HEK293 (cell line): ENCODE results near the gene CHMP4B.

Experiments
- CTCF ChIA-PET: fragments of 350-600 bp; formaldehyde crosslinking; extraction: SDS; loops from one replicate; lab custom pipeline; 2021; ENCODE audit warnings: antibody characterized with exemption; lab: Yijun Ruan, JAX
- POLR2A ChIA-PET: fragments of 300-600 bp; formaldehyde crosslinking; extraction: SDS; loops from one replicate; lab custom pipeline; 2020; ENCODE audit warnings: antibody characterized with exemption, inconsistent platforms; lab: Yijun Ruan, JAX
- H3K27ac ChIP-seq: fragments of 200-500 bp; sonication (Bioruptor generic); 2 replicates; pipeline ENCODE4 v1.5.1; 2014; ENCODE audit warnings: low read depth, low read length, control low read depth, inconsistent platforms; ENCODE audit errors: extremely low read depth
- H3K36me3 ChIP-seq, 2 experiments: fragments of 200-500 bp in 1 of 2; sonication (Bioruptor generic) in 1 of 2; 1 replicate in 1 of 2; 2 replicates in 1 of 2; pipeline ENCODE4 v1.5.1; 2014 to 2017; ENCODE audit warnings: inconsistent platforms in 2 of 2, low read length in 2 of 2; ENCODE audit not compliant: control insufficient read depth in 2 of 2, insufficient read depth in 1 of 2
- H3K4me1 ChIP-seq: fragments of 200-500 bp; sonication (Bioruptor generic); 2 replicates; pipeline ENCODE4 v1.5.1; 2014; ENCODE audit warnings: mild to moderate bottlenecking, low read length, inconsistent platforms; ENCODE audit not compliant: control insufficient read depth, insufficient read depth
- H3K4me3 ChIP-seq: 2 replicates; pipeline ENCODE4 v1.5.1; 2011; ENCODE audit warnings: low read depth, mild to moderate bottlenecking, control low read depth, low read length, moderate library complexity
- H3K9me3 ChIP-seq: fragments of 200-500 bp; sonication (Bioruptor generic); 2 replicates; pipeline ENCODE4 v1.5.1; 2014; ENCODE audit warnings: low read depth, low read length, inconsistent platforms; ENCODE audit not compliant: control insufficient read depth, insufficient read depth
- BCL11A ChIP-seq: fragments of 450-650 bp; formaldehyde crosslinking; IDR thresholded peaks from 2 replicates; pipeline ENCODE4 v1.5.1; 2016; ENCODE audit warnings: low read depth, missing biosample characterization, missing genetic modification characterization
- BCL6B ChIP-seq: fragments of 450-650 bp; formaldehyde crosslinking; IDR thresholded peaks from 2 replicates; pipeline ENCODE4 v1.5.1; 2017; ENCODE audit warnings: missing biosample characterization, missing genetic modification characterization
- HOXD13 ChIP-seq: sonication (generic); formaldehyde crosslinking; IDR thresholded peaks from 2 replicates; pipeline ENCODE4 v1.8.0; 2022; ENCODE audit warnings: missing genetic modification reagents, borderline replicate concordance
- MZF1 ChIP-seq: fragments of 450-650 bp; formaldehyde crosslinking; IDR thresholded peaks from 2 replicates; pipeline ENCODE4 v1.5.1; 2017; ENCODE audit warnings: missing biosample characterization, missing genetic modification characterization, borderline replicate concordance
- OVOL3 ChIP-seq: fragments of 450-650 bp; formaldehyde crosslinking; IDR thresholded peaks from 2 replicates; pipeline ENCODE4 v1.5.1; 2016; ENCODE audit warnings: missing biosample characterization, missing genetic modification characterization
- SALL2 ChIP-seq: fragments of 450-650 bp; formaldehyde crosslinking; IDR thresholded peaks from 2 replicates; pipeline ENCODE4 v1.5.0; 2017; ENCODE audit warnings: missing biosample characterization, mild to moderate bottlenecking, missing genetic modification characterization, borderline replicate concordance
- SETDB1 ChIP-seq: IDR thresholded peaks from one replicate; pipeline ENCODE4 v1.6.1; 2017; ENCODE audit warnings: mild to moderate bottlenecking, low read length, moderate library complexity, mixed read lengths; ENCODE audit not compliant: insufficient read length
- TCF7L2 ChIP-seq: IDR thresholded peaks from 2 replicates; pipeline ENCODE4 v1.6.1; 2011; ENCODE audit warnings: low read depth, mild to moderate bottlenecking, inconsistent platforms, low read length, moderate library complexity, borderline replicate concordance
- ZBTB44 ChIP-seq: fragments of 450-650 bp; IDR thresholded peaks from 2 replicates; pipeline ENCODE4 v1.5.1; 2018; ENCODE audit warnings: missing biosample characterization, mild to moderate bottlenecking, missing genetic modification characterization
- ZBTB6 ChIP-seq: fragments of 450-650 bp; formaldehyde crosslinking; IDR thresholded peaks from 2 replicates; pipeline ENCODE4 v1.5.1; 2017; ENCODE audit warnings: missing biosample characterization, missing genetic modification characterization
- ZIC2 ChIP-seq: fragments of 450-650 bp; formaldehyde crosslinking; IDR thresholded peaks from 2 replicates; pipeline ENCODE4 v1.5.1; 2016; ENCODE audit warnings: missing biosample characterization, missing genetic modification characterization
- ZNF114 ChIP-seq: fragments of 450-650 bp; formaldehyde crosslinking; IDR thresholded peaks from 2 replicates; pipeline ENCODE4 v1.5.0; 2017; ENCODE audit warnings: missing biosample characterization, missing genetic modification characterization
- ZNF140 ChIP-seq: fragments of 450-650 bp; formaldehyde crosslinking; IDR thresholded peaks from 2 replicates; pipeline ENCODE4 v1.5.1; 2016; ENCODE audit warnings: missing biosample characterization, missing genetic modification characterization
- ZNF18 ChIP-seq: fragments of 450-650 bp; formaldehyde crosslinking; IDR thresholded peaks from 2 replicates; pipeline ENCODE4 v1.5.1; 2016; ENCODE audit warnings: missing biosample characterization, missing genetic modification characterization
- ZNF221 ChIP-seq: fragments of 450-650 bp; formaldehyde crosslinking; IDR thresholded peaks from 2 replicates; pipeline ENCODE4 v1.5.1; 2017; ENCODE audit warnings: missing biosample characterization, missing genetic modification characterization, borderline replicate concordance
- ZNF223 ChIP-seq: fragments of 450-650 bp; formaldehyde crosslinking; IDR thresholded peaks from 2 replicates; pipeline ENCODE4 v1.5.1; 2016; ENCODE audit warnings: missing biosample characterization, missing genetic modification characterization
- ZNF23 ChIP-seq: fragments of 450-650 bp; formaldehyde crosslinking; IDR thresholded peaks from 2 replicates; pipeline ENCODE4 v1.5.1; 2016; ENCODE audit warnings: missing biosample characterization, missing genetic modification characterization, borderline replicate concordance
- ZNF449 ChIP-seq: fragments of 450-650 bp; formaldehyde crosslinking; IDR thresholded peaks from 2 replicates; pipeline ENCODE4 v1.5.1; 2017; ENCODE audit warnings: missing biosample characterization, mild to moderate bottlenecking, missing genetic modification characterization, moderate library complexity
- ZNF48 ChIP-seq: fragments of 450-650 bp; formaldehyde crosslinking; IDR thresholded peaks from 2 replicates; pipeline ENCODE4 v1.5.1; 2016; ENCODE audit warnings: missing biosample characterization, missing genetic modification characterization
- ZNF529 ChIP-seq: fragments of 450-650 bp; formaldehyde crosslinking; IDR thresholded peaks from 2 replicates; pipeline ENCODE4 v1.5.1; 2017; ENCODE audit warnings: missing genetic modification characterization, missing biosample characterization; ENCODE audit not compliant: insufficient replicate concordance
- ZNF544 ChIP-seq: fragments of 450-650 bp; formaldehyde crosslinking; IDR thresholded peaks from 2 replicates; pipeline ENCODE4 v1.5.0; 2017; ENCODE audit warnings: missing biosample characterization, missing genetic modification characterization
- ZNF776 ChIP-seq: fragments of 450-650 bp; formaldehyde crosslinking; IDR thresholded peaks from 2 replicates; pipeline ENCODE4 v1.5.0; 2017; ENCODE audit warnings: missing biosample characterization, missing genetic modification characterization, borderline replicate concordance
- ZNF785 ChIP-seq: fragments of 450-650 bp; formaldehyde crosslinking; IDR thresholded peaks from 2 replicates; pipeline ENCODE4 v1.5.1; 2016; ENCODE audit warnings: missing biosample characterization, missing genetic modification characterization
- ZSCAN30 ChIP-seq: fragments of 450-650 bp; IDR thresholded peaks from 2 replicates; pipeline ENCODE4 v1.5.1; 2018; ENCODE audit warnings: missing biosample characterization, mild to moderate bottlenecking, missing genetic modification characterization, moderate library complexity

Gene CHMP4B

GRCh38 chr20:33765592-33765991 is 45.6 kb upstream of the CHMP4B start:
- H3K9me3 ChIP-seq = no peaks in the 10 kb centered on the region
- no peak for TF ChIP-seq ZNF529 (tag by site-specific recombination)
- TF ChIP-seq ZNF221 (tag by site-specific recombination) = no peak
- TF ChIP-seq BCL11A (tag by site-specific recombination) = no peak
- no peak for TF ChIP-seq ZNF776 (tag by site-specific recombination)
- TF ChIP-seq TCF7L2 = no peak
- no peak for TF ChIP-seq HOXD13
- TF ChIP-seq ZNF114 = no peak
- TF ChIP-seq ZNF223 = no peak
- TF ChIP-seq ZNF544 = no peak
- TF ChIP-seq ZSCAN30 = no peak
- TF ChIP-seq BCL6B = no peak
- POLR2A ChIA-PET = no interaction called here
- H3K36me3 ChIP-seq = peaks cover 0 to 3% of the 10 kb centered on the region in 2 experiments; a peak in 1 of 3 replicates
- H3K4me3 ChIP-seq = no peak overlapping the region
- H3K4me1 ChIP-seq = no peaks in the 10 kb centered on the region
- CTCF ChIA-PET = no interaction called here
- H3K27ac ChIP-seq = no peak overlapping the region

GRCh38 chr20:33766686-33767085 is 44.5 kb upstream of the CHMP4B start:
- Histone ChIP-seq H3K27ac (no peak overlapping the region), H3K9me3 (no peaks in the 10 kb centered on the region), H3K4me3 (no peak overlapping the region), H3K36me3 (peaks cover 0 to 3% of the 10 kb centered on the region in 2 experiments; a peak in 1 of 3 replicates), H3K4me1 (no peaks in the 10 kb centered on the region)
- TF ChIP-seq ZNF48 (tag by site-specific recombination) (no peak), ZBTB6 (tag by site-specific recombination) (no peak), ZNF449 (no peak), SALL2 (tag by site-specific recombination) (no peak), ZBTB44 (no peak), ZNF23 (tag by site-specific recombination) (no peak), ZNF140 (tag by site-specific recombination) (no peak), SETDB1 (no peak), ZNF785 (tag by site-specific recombination) (no peak), TCF7L2 (no peak), ZIC2 (tag by site-specific recombination) (no peak), OVOL3 (tag by site-specific recombination) (no peak), MZF1 (tag by site-specific recombination) (no peak), ZNF18 (tag by site-specific recombination) (no peak)
- CTCF ChIA-PET = interaction anchor here (0.6 kb wide), 1 partner anchor 376 kb away, joined by 3 read pairs; no protein-coding TSS in a partner anchor
- POLR2A ChIA-PET = no interaction called here
